T-helper 17 cell (primary cell): ENCODE results near the gene SCAPER. TPM values are rescaled to one million over a fixed set of nuclear protein-coding genes. Genes with fewer than 3 reads are reported as not detected.
"Not testable (repeated sequence)": the region's sequence is repeated elsewhere in the genome, so short reads cannot be mapped to it uniquely, and the experiment has no call there.

Experiments used
- ATAC-seq: fragments of 150-1000 bp; cut with Tn5 transposase; 2 replicates; pipeline ENCODE4 v1.10.0; 2021; ENCODE audit warnings: mild to moderate bottlenecking, moderate library complexity
- DNase-seq, 3 donors: peaks; one replicate each; pipeline versions ENCODE4 v3.0.0 to v3.0.0-alpha.2; 2020 to 2021
- H3K9me3 ChIP-seq: one replicate; pipeline ENCODE4 v1.7.0; 2013; ENCODE audit warnings: low read length, mild to moderate bottlenecking; ENCODE audit not compliant: control insufficient read depth, poor library complexity, severe bottlenecking
- H3K27ac Mint-ChIP-seq: one replicate; pipeline ENCODE4 v1.8.0; 2022; ENCODE audit warnings: mild to moderate bottlenecking, moderate library complexity, mixed read lengths
- H3K27me3 Mint-ChIP-seq: one replicate; pipeline ENCODE4 v1.8.0; 2022; ENCODE audit warnings: mixed read lengths
- H3K36me3 Mint-ChIP-seq: one replicate; pipeline ENCODE4 v1.8.0; 2022; ENCODE audit warnings: low read depth, mixed read lengths
- H3K4me1 Mint-ChIP-seq: one replicate; pipeline ENCODE4 v1.8.0; 2022; ENCODE audit warnings: mild to moderate bottlenecking, mixed read lengths
- H3K4me3 Mint-ChIP-seq: one replicate; pipeline ENCODE4 v1.8.0; 2022; ENCODE audit warnings: mild to moderate bottlenecking, moderate library complexity, mixed read lengths
- total RNA-seq, 4 donors: library from RNA in 2 of 4; stranded (reverse) in 2 of 4; gene quantifications; one replicate each; pipeline ENCODE4 v1.2.3 and lab custom pipeline; 2022 to 2026

The SCAPER gene
- total RNA-seq, 2 donors from 2014 or later = 33.7 to 36.6 TPM

DNA sequence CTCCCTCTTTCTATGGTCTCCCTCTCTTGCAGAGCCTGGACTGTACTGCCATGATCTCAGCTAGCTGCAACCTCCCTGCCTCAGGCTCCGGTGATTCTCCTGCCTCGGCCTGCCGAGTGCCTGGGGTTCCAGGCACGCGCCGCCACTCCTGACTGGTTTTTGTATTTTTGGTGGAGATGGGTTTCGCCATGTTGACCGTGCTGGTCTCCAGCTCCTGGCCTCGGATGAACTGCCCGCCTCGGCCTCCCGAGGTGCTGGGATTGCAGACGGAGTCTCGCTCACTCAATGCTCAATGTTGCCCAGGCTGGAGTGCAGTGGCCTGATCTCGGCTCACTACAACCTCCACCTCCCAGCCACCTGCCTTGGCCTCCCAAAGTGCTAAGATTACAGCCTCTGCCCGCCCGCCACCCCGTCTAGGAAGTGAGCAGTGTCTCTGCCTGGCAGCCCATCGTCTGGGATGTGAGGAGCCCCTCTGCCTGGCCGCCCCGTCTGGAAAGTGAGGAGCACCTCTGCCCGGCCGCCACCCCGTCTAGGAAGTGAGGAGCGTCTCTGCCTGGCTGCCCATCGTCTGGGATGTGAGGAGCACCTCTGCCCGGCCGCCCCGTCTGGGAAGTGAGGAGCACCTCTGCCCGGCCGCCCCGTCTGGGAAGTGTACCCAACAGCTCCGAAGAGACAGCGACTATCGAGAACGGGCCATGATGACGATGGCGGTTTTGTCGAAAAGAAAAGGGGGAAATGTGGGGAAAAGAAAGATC lies 5.8 kb downstream of the SCAPER start:
- DNase-seq, H3K9me3 ChIP-seq, H3K4me3 Mint-ChIP-seq, H3K27ac Mint-ChIP-seq, H3K36me3 Mint-ChIP-seq, H3K27me3 Mint-ChIP-seq, ATAC-seq: not testable (repeated sequence)
- H3K4me1 Mint-ChIP-seq = peaks cover 20% of the 10 kb centered on the region

GRCh38 chr15:76898102-76898501 lies 7.0 kb downstream of the SCAPER start:
- peaks cover 16% of the 10 kb centered on the region for H3K4me1 Mint-ChIP-seq
- no peaks in the 10 kb centered on the region for H3K9me3 ChIP-seq
- H3K27ac Mint-ChIP-seq = no peak overlapping the region
- DNase-seq (no peak), ATAC-seq (no peak)
- H3K4me3 Mint-ChIP-seq = no peak overlapping the region
- no peaks in the 10 kb centered on the region for H3K27me3 Mint-ChIP-seq
- peaks cover 10% of the 10 kb centered on the region for H3K36me3 Mint-ChIP-seq

DNA sequence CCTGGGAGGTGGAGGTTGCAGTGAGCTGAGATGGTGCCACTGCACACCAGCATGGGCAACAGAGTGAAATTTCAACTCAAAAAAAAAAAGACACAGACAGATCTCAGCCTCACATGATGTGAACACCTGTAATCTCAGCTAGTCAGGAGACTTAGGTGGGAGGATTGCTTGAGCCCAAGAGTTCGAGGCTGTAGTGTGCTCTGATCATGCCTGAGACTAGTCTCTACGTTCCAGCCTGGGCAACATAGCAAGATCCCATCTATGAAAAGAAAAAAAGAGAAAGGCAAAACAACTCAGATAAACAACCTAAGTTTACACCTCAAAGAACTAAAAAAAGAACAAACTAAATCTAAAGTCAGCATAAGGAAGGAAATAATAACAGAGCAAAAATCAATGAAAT lies 11.0 kb downstream of the SCAPER start:
- H3K4me3 Mint-ChIP-seq = no peak overlapping the region
- no peak for ATAC-seq

DNA sequence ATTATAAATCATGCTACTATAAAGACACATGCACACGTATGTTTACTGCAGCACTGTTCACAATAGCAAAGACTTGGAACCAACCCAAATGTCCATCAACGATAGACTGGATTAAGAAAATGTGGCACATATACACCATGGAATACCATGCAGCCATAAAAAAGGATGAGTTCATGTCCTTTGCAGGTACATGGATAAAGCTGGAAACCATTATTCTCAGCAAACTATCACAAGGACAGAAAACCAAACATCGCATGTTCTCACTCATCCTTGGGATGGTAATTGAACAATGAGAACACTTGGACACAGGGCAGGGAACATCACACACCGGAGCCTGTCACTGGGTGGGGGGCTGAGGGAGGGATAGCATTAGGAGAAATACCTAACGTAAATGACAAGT lies 12.3 kb downstream of the SCAPER start:
- peaks cover 11% of the 10 kb centered on the region for H3K36me3 Mint-ChIP-seq
- not testable (repeated sequence) for ATAC-seq, H3K27ac Mint-ChIP-seq, H3K4me3 Mint-ChIP-seq, DNase-seq, H3K9me3 ChIP-seq, H3K27me3 Mint-ChIP-seq
- peaks cover 33% of the 10 kb centered on the region for H3K4me1 Mint-ChIP-seq

More for the DNA sequence above, 11.0 kb downstream of the SCAPER start:
- H3K4me1 Mint-ChIP-seq = peaks cover 25% of the 10 kb centered on the region
- no peaks in the 10 kb centered on the region for H3K9me3 ChIP-seq
- DNase-seq = no peak
- no peaks in the 10 kb centered on the region for H3K27me3 Mint-ChIP-seq
- H3K36me3 Mint-ChIP-seq = peaks cover 11% of the 10 kb centered on the region
- H3K27ac Mint-ChIP-seq = peak overlapping the region; percentile 6

DNA sequence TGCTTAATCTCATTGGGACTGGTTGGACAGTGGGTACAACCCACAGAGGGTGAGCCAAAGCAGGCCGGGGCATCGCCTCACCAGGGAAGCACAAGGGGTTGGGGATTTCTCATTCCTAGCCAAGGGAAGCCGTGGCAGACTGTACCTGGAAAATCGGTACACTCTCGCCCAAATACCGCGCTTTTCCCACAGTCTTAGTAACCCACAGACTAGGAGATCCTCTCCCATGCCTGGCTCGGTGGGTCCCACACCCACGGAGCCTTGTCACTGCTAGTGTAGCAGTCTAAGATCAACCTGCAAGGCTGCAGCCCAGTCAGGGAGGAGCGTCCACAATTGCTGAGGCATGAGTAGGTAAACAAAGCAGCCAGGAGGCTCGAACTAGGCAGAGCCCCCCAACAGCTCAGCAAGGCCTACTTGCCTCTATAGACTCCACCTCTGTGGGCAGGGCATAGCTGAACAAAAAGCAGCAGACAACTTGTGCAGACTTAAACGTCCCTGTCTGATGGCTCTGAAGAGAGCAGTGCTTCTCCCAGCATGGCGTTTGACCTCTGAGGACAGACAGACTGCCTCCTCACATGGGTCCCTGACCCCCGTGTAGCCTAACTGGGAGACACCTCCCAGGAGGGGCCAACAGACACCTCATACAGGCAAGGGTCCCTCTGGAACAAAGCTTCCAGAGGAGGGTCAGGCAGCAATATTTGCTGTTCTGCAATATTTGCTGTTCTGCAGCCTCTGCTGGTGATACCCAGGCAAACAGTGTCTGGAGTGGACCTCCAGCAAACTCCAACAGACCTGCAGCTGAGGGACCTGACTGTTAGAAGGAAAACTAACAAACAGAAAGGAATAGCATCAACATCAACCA lies 17.6 kb downstream of the SCAPER start:
- H3K4me3 Mint-ChIP-seq, ATAC-seq, DNase-seq, H3K9me3 ChIP-seq, H3K27me3 Mint-ChIP-seq, H3K36me3 Mint-ChIP-seq, H3K27ac Mint-ChIP-seq: not testable (repeated sequence)
- H3K4me1 Mint-ChIP-seq = peaks cover 31% of the 10 kb centered on the region

GRCh38 chr15:76885212-76885611 lies 19.9 kb downstream of the SCAPER start:
- H3K4me1 Mint-ChIP-seq = peaks cover 29% of the 10 kb centered on the region
- no peak overlapping the region for H3K4me3 Mint-ChIP-seq
- ATAC-seq (no peak), DNase-seq (no peak)
- no peak overlapping the region for H3K27ac Mint-ChIP-seq
- peaks cover 6% of the 10 kb centered on the region for H3K36me3 Mint-ChIP-seq
- no peaks in the 10 kb centered on the region for H3K27me3 Mint-ChIP-seq
- no peaks in the 10 kb centered on the region for H3K9me3 ChIP-seq

DNA sequence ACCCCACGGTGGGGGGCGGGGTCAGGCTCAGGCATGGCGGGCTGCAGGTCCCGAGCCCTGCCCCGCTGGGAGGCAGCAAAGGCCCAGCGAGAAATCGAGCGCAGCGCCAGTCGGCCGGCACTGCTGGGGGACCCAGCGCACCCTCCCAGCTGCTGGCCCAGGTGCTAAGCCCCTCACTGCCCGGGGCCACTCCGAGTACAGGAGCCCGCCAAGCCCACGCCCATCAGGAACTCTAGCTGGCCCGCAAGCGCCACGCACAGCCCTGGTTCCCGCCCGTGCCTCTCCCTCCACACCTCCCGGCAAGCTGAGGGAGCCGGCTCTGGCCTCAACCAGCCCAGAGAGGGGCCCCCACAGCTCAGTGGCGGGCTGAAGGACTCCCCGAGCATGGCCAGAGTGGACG lies 29.2 kb downstream of the SCAPER start:
- no peaks in the 10 kb centered on the region for H3K9me3 ChIP-seq
- no peak overlapping the region for H3K27ac Mint-ChIP-seq
- peaks cover 11% of the 10 kb centered on the region for H3K4me1 Mint-ChIP-seq
- H3K27me3 Mint-ChIP-seq = no peaks in the 10 kb centered on the region
- DNase-seq = no peak
- no peak for ATAC-seq
- no peak overlapping the region for H3K4me3 Mint-ChIP-seq
- H3K36me3 Mint-ChIP-seq = peaks cover 3% of the 10 kb centered on the region

GRCh38 chr15:76873066-76873465 lies 32.1 kb downstream of the SCAPER start:
- H3K4me1 Mint-ChIP-seq, DNase-seq, H3K36me3 Mint-ChIP-seq, H3K9me3 ChIP-seq, H3K27ac Mint-ChIP-seq, H3K4me3 Mint-ChIP-seq, ATAC-seq, H3K27me3 Mint-ChIP-seq: not testable (repeated sequence)

DNA sequence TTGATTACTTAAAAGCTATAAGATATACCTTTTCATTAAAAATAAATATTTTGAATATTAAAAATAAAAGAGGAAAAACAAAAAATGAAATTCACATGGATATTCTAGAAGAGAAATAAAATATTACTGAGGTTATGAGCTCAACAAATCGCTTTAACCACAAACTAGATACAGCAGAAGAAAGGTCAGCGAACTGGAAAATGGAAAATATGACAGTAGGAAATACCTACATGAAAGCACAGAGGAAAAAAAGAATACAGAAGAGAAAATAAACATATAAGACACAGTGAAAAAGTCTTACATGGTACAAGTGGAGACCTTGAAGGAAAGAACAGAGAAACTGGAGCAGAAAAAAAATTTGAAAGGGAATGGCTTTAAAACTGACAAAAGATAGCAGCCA lies 33.2 kb downstream of the SCAPER start:
- H3K27me3 Mint-ChIP-seq = no peaks in the 10 kb centered on the region

DNA sequence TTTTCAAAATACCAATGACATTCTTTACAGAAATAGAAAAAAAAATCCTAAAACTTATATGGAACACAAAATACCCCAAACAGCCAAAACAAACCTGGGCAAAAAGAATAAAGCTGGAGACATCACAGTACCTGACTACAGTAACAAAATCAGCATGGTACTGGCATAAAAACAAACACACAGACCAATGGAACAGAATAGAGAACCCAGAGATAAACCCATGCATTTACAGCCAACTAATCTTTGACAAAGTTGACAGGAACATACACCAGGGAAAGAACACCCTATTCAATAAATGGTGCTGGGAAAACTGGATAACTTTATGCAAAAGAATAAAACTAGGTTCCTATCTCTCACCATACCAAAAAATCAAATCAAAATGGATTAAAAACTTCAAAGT lies 36.4 kb downstream of the SCAPER start:
- no peaks in the 10 kb centered on the region for H3K27me3 Mint-ChIP-seq
- no peak for ATAC-seq
- peaks cover 3% of the 10 kb centered on the region for H3K36me3 Mint-ChIP-seq
- DNase-seq = no peak
- no peaks in the 10 kb centered on the region for H3K9me3 ChIP-seq
- H3K4me1 Mint-ChIP-seq = peaks cover 25% of the 10 kb centered on the region
- no peak overlapping the region for H3K4me3 Mint-ChIP-seq
- no peak overlapping the region for H3K27ac Mint-ChIP-seq

More for the DNA sequence above, 33.2 kb downstream of the SCAPER start:
- H3K9me3 ChIP-seq = no peaks in the 10 kb centered on the region
- Mint-ChIP-seq H3K36me3 (peaks cover 3% of the 10 kb centered on the region), H3K4me1 (peaks cover 12% of the 10 kb centered on the region), H3K4me3 (no peak overlapping the region), H3K27ac (no peak overlapping the region)
- ATAC-seq = no peak
- DNase-seq = no peak

- no peak for ATAC-seq
- no peaks in the 10 kb centered on the region for H3K9me3 ChIP-seq
- H3K36me3 Mint-ChIP-seq = no peaks in the 10 kb centered on the region
- peak overlapping the region; percentile 8 for H3K27ac Mint-ChIP-seq
- H3K4me3 Mint-ChIP-seq = no peak overlapping the region
- no peak for DNase-seq
- H3K4me1 Mint-ChIP-seq = peaks cover 27% of the 10 kb centered on the region
- no peaks in the 10 kb centered on the region for H3K27me3 Mint-ChIP-seq
These were observed 38.3 kb downstream of the SCAPER start for GRCh38 chr15:76866716-76867321.

GRCh38 chr15:76866008-76866407 lies 39.1 kb downstream of the SCAPER start:
- H3K27ac Mint-ChIP-seq = peak overlapping the region; percentile 76
- no peak for ATAC-seq
- H3K4me3 Mint-ChIP-seq = no peak overlapping the region
- no peak for DNase-seq
- no peaks in the 10 kb centered on the region for H3K36me3 Mint-ChIP-seq
- no peaks in the 10 kb centered on the region for H3K9me3 ChIP-seq
- H3K4me1 Mint-ChIP-seq = peaks cover 29% of the 10 kb centered on the region
- H3K27me3 Mint-ChIP-seq = no peaks in the 10 kb centered on the region

GRCh38 chr15:76865548-76865991 lies 39.6 kb downstream of the SCAPER start:
- ATAC-seq (no peak), DNase-seq (no peak)
- no peaks in the 10 kb centered on the region for H3K36me3 Mint-ChIP-seq
- H3K4me1 Mint-ChIP-seq = peaks cover 29% of the 10 kb centered on the region
- H3K27ac Mint-ChIP-seq = peak overlapping the region; percentile 76
- H3K27me3 Mint-ChIP-seq = no peaks in the 10 kb centered on the region
- no peak overlapping the region for H3K4me3 Mint-ChIP-seq
- no peaks in the 10 kb centered on the region for H3K9me3 ChIP-seq
